Measurements from ENCODE around the gene IRF6.
"Not testable (repeated sequence)": the region's sequence is repeated elsewhere in the genome, so short reads cannot be mapped to it uniquely, and the experiment has no call there.

The IRF6 gene

GRCh38 chr1:209803568-209803967, 2.4 kb downstream of the IRF6 start:
- TF ChIP-seq CTCF (IDR thresholded peaks at IDR 0.05; ENCODE audit: low read depth, low read length, missing control alignments) = no peak
- no peak overlapping the region for H3K4me3 ChIP-seq (ENCODE audit: low read depth, low read length)
- no peak for DNase-seq
- no peaks in the 10 kb centered on the region for H3K36me3 ChIP-seq (replicated peaks)
- in situ Hi-C loops (cut with HindIII; ENCODE audit: low pct_ligation_motif_present, low sequenced_read_pairs) = no loop called here
- no peak overlapping the region for H3K27ac ChIP-seq
- H3K27me3 ChIP-seq (replicated peaks) = no peaks in the 10 kb centered on the region

GRCh38 chr1:209802780-209803152, 3.2 kb downstream of the IRF6 start:
- Histone ChIP-seq H3K27me3 (replicated peaks) (no peaks in the 10 kb centered on the region), H3K4me3 (ENCODE audit: low read depth, low read length) (no peak overlapping the region), H3K36me3 (replicated peaks) (no peaks in the 10 kb centered on the region), H3K27ac (no peak overlapping the region)
- in situ Hi-C loops (cut with HindIII; ENCODE audit: low pct_ligation_motif_present, low sequenced_read_pairs) = no loop called here
- TF ChIP-seq CTCF (IDR thresholded peaks at IDR 0.05; ENCODE audit: low read depth, low read length, missing control alignments) = no peak
- DNase-seq = no peak

GRCh38 chr1:209802117-209802779, 3.7 kb downstream of the IRF6 start:
- Histone ChIP-seq H3K36me3 (replicated peaks) (no peaks in the 10 kb centered on the region), H3K27ac (no peak overlapping the region), H3K27me3 (replicated peaks) (no peaks in the 10 kb centered on the region), H3K4me3 (ENCODE audit: low read depth, low read length) (no peak overlapping the region)
- DNase-seq = no peak
- in situ Hi-C loops (cut with HindIII; ENCODE audit: low pct_ligation_motif_present, low sequenced_read_pairs) = no loop called here
- no peak for TF ChIP-seq CTCF (IDR thresholded peaks at IDR 0.05; ENCODE audit: low read depth, low read length, missing control alignments)

GRCh38 chr1:209800984-209801834, 4.7 kb downstream of the IRF6 start:
- Histone ChIP-seq H3K27ac (no peak overlapping the region), H3K36me3 (replicated peaks) (no peaks in the 10 kb centered on the region), H3K27me3 (replicated peaks) (no peaks in the 10 kb centered on the region), H3K4me3 (ENCODE audit: low read depth, low read length) (no peak overlapping the region)
- no peak for DNase-seq
- TF ChIP-seq CTCF (IDR thresholded peaks at IDR 0.05; ENCODE audit: low read depth, low read length, missing control alignments) = no peak
- in situ Hi-C loops (cut with HindIII; ENCODE audit: low pct_ligation_motif_present, low sequenced_read_pairs) = no loop called here

GRCh38 chr1:209797978-209798639, 7.8 kb downstream of the IRF6 start:
- Histone ChIP-seq H3K36me3 (replicated peaks) (no peaks in the 10 kb centered on the region), H3K27ac (no peak overlapping the region), H3K27me3 (replicated peaks) (no peaks in the 10 kb centered on the region), H3K4me3 (ENCODE audit: low read depth, low read length) (no peak overlapping the region)
- peak; percentile 53 for TF ChIP-seq CTCF (IDR thresholded peaks at IDR 0.05; ENCODE audit: low read depth, low read length, missing control alignments)
- DNase-seq = no peak
- in situ Hi-C loops (cut with HindIII; ENCODE audit: low pct_ligation_motif_present, low sequenced_read_pairs) = no loop called here

GRCh38 chr1:209793711-209794110, 12.2 kb downstream of the IRF6 start:
- H3K27me3 ChIP-seq (replicated peaks); H3K4me3 ChIP-seq (ENCODE audit: low read depth, low read length); DNase-seq; H3K36me3 ChIP-seq (replicated peaks); H3K27ac ChIP-seq; in situ Hi-C loops (cut with HindIII; ENCODE audit: low pct_ligation_motif_present, low sequenced_read_pairs): not testable (repeated sequence)

All from brain microvascular endothelial cell (primary cell).